Activated CD8-positive, alpha-beta T cell treated with anti-CD3 and anti-CD28 coated beads for 36 hours (primary cell): ENCODE results near the gene ZC3H12C. TPM values are rescaled to one million over a fixed set of nuclear protein-coding genes. Genes with fewer than 3 reads are reported as not detected.

Source experiments
- ATAC-seq: fragments of 200-7000 bp; cut with Tn5 transposase; one replicate; pipeline ENCODE4 v1.10.0; 2021; ENCODE audit warnings: mild to moderate bottlenecking, moderate library complexity
- CTCF ChIA-PET: fragments of 350-600 bp; sonication (Branson Sonifier 250); formaldehyde crosslinking; loops from one replicate; lab custom pipeline; 2021; ENCODE audit warnings: antibody characterized with exemption; lab: Charles Lee
- POLR2A ChIA-PET: fragments of 350-600 bp; sonication (Branson Sonifier 250); formaldehyde crosslinking; loops from one replicate; lab custom pipeline; 2021; ENCODE audit warnings: antibody characterized with exemption; lab: Charles Lee
- DNase-seq: peaks from one replicate; pipeline ENCODE4 v3.0.0-alpha.2; 2020
- H3K27ac Mint-ChIP-seq: one replicate; pipeline ENCODE4 v1.8.0; 2021; ENCODE audit warnings: mild to moderate bottlenecking, mixed read lengths
- H3K27me3 Mint-ChIP-seq: one replicate; pipeline ENCODE4 v1.8.0; 2021; ENCODE audit warnings: mixed read lengths
- H3K36me3 Mint-ChIP-seq: one replicate; pipeline ENCODE4 v1.8.0; 2021; ENCODE audit warnings: low read depth, mixed read lengths
- H3K4me1 Mint-ChIP-seq: one replicate; pipeline ENCODE4 v1.8.0; 2021; ENCODE audit warnings: low read depth, mixed read lengths
- H3K4me3 Mint-ChIP-seq: one replicate; pipeline ENCODE4 v1.8.0; 2021; ENCODE audit warnings: mild to moderate bottlenecking, moderate library complexity, mixed read lengths
- H3K9me3 Mint-ChIP-seq: one replicate; pipeline ENCODE4 v1.8.0; 2021; ENCODE audit warnings: mixed read lengths
- CTCF ChIP-seq: fragments of 200-600 bp; IDR thresholded peaks from one replicate; pipeline ENCODE4 v1.8.0; 2022; ENCODE audit warnings: antibody characterized with exemption, mild to moderate bottlenecking
- intact Hi-C: fragments of 100-400 bp; cut with micrococcal nuclease; formaldehyde crosslinking; loops from one replicate; pipeline ENCODE4 v1.10.0; 2022
- total RNA-seq, 2 experiments: library from RNA; stranded (reverse); gene quantifications; one replicate each; pipeline ENCODE4 v1.2.3, GENCODE V29; 2021

ZC3H12C gene
- total RNA-seq, 2 experiments from 2014 or later, result 0.40 to 0.45 TPM

GRCh38 chr11:110141812-110142211 lies 48.6 kb downstream of the ZC3H12C start:
- ATAC-seq (no peak), DNase-seq (no peak)
- TF ChIP-seq CTCF, result no peak
- intact Hi-C loops, result no loop called here
- H3K27ac Mint-ChIP-seq, result no peak overlapping the region
- no peaks in the 10 kb centered on the region for H3K4me1 Mint-ChIP-seq
- H3K4me3 Mint-ChIP-seq, result no peak overlapping the region
- H3K36me3 Mint-ChIP-seq, result no peaks in the 10 kb centered on the region
- peaks cover 4% of the 10 kb centered on the region for H3K27me3 Mint-ChIP-seq
- ChIA-PET CTCF (interaction anchor here (1.3 kb wide), 1 partner anchor 56 kb away, joined by 3 read pairs; no protein-coding TSS in a partner anchor), POLR2A (no interaction called here)
- no peaks in the 10 kb centered on the region for H3K9me3 Mint-ChIP-seq

GRCh38 chr11:110147962-110148709 lies 54.9 kb downstream of the ZC3H12C start:
- intact Hi-C loops, result no loop called here
- CTCF ChIA-PET, result interaction anchor here (1.4 kb wide), 1 partner anchor 17 kb away, joined by 4 read pairs; no protein-coding TSS in a partner anchor
- no peaks in the 10 kb centered on the region for H3K4me1 Mint-ChIP-seq
- H3K36me3 Mint-ChIP-seq, result no peaks in the 10 kb centered on the region
- no peak for ATAC-seq
- H3K27me3 Mint-ChIP-seq, result peaks cover 3% of the 10 kb centered on the region
- DNase-seq, result no peak
- no peak for TF ChIP-seq CTCF
- no peak overlapping the region for H3K27ac Mint-ChIP-seq
- POLR2A ChIA-PET, result no interaction called here
- H3K4me3 Mint-ChIP-seq, result no peak overlapping the region
- no peaks in the 10 kb centered on the region for H3K9me3 Mint-ChIP-seq

GRCh38 chr11:110148775-110149744 lies 55.9 kb downstream of the ZC3H12C start:
- CTCF ChIA-PET, result interaction anchor here (1.4 kb wide), 1 partner anchor 18 kb away, joined by 4 read pairs; no protein-coding TSS in a partner anchor
- Mint-ChIP-seq H3K27ac (no peak overlapping the region), H3K27me3 (peaks cover 3% of the 10 kb centered on the region), H3K36me3 (no peaks in the 10 kb centered on the region), H3K4me1 (no peaks in the 10 kb centered on the region), H3K4me3 (no peak overlapping the region), H3K9me3 (no peaks in the 10 kb centered on the region)
- TF ChIP-seq CTCF, result no peak
- POLR2A ChIA-PET, result no interaction called here
- intact Hi-C loops, result no loop called here
- DNase-seq (no peak), ATAC-seq (peak; percentile 42)

- DNase-seq (no peak), ATAC-seq (no peak)
- ChIA-PET CTCF (no interaction called here), POLR2A (no interaction called here)
- Mint-ChIP-seq H3K4me3 (no peak overlapping the region), H3K27me3 (no peaks in the 10 kb centered on the region), H3K36me3 (no peaks in the 10 kb centered on the region), H3K9me3 (no peaks in the 10 kb centered on the region), H3K27ac (no peak overlapping the region), H3K4me1 (no peaks in the 10 kb centered on the region)
- TF ChIP-seq CTCF, result no peak
- intact Hi-C loops, result no loop called here
Measured at GRCh38 chr11:110152199-110152598, 59.0 kb downstream of the ZC3H12C start.
